GM23248 (cell line): ENCODE results near the gene PTPRT. TPM values are rescaled to one million over a fixed set of nuclear protein-coding genes. Genes with fewer than 3 reads are reported as not detected.

Experiments used
- DNase-seq: peaks from one replicate; pipeline ENCODE4 v3.0.0-alpha.2; 2015
- H2AFZ ChIP-seq: fragments of 200-600 bp; sonication (generic); 2 replicates; pipeline ENCODE4 v1.6.1; 2016; ENCODE audit warnings: antibody characterized with exemption
- H3F3A ChIP-seq: fragments of 200-600 bp; sonication (generic); 2 replicates; pipeline ENCODE4 v1.6.1; 2016; ENCODE audit warnings: mild to moderate bottlenecking, antibody characterized with exemption, mixed run types; ENCODE audit not compliant: insufficient read depth
- H3K27ac ChIP-seq: fragments of 200-600 bp; sonication (generic); 2 replicates; pipeline ENCODE4 v1.5.1; 2016; ENCODE audit warnings: mild to moderate bottlenecking
- H3K27me3 ChIP-seq: fragments of 200-600 bp; sonication (generic); replicated peaks from 2 replicates; pipeline ENCODE4 v1.6.1; 2016; ENCODE audit warnings: mild to moderate bottlenecking; ENCODE audit not compliant: insufficient read depth
- H3K36me3 ChIP-seq: fragments of 200-600 bp; sonication (generic); 2 replicates; pipeline ENCODE4 v1.6.1; 2016; ENCODE audit warnings: low read depth, mild to moderate bottlenecking
- H3K4me1 ChIP-seq: fragments of 200-600 bp; sonication (generic); 2 replicates; pipeline ENCODE4 v1.6.1; 2016; ENCODE audit warnings: mild to moderate bottlenecking; ENCODE audit not compliant: insufficient read depth
- H3K4me2 ChIP-seq: fragments of 200-600 bp; sonication (generic); one replicate; pipeline ENCODE4 v1.6.1; 2016; ENCODE audit warnings: mild to moderate bottlenecking; ENCODE audit not compliant: unreplicated experiment
- H3K4me3 ChIP-seq: fragments of 200-600 bp; sonication (generic); 2 replicates; pipeline ENCODE4 v1.5.1; 2016; ENCODE audit warnings: mild to moderate bottlenecking
- H3K79me2 ChIP-seq: fragments of 200-600 bp; sonication (generic); 2 replicates; pipeline ENCODE4 v1.6.1; 2016; ENCODE audit warnings: mild to moderate bottlenecking; ENCODE audit not compliant: insufficient read depth
- H3K9ac ChIP-seq: fragments of 200-600 bp; sonication (generic); 2 replicates; pipeline ENCODE4 v1.6.1; 2016; ENCODE audit warnings: mild to moderate bottlenecking
- H3K9me2 ChIP-seq: fragments of 200-600 bp; sonication (generic); 2 replicates; pipeline ENCODE4 v1.6.1; 2016; ENCODE audit warnings: mixed run types, mild to moderate bottlenecking, moderate library complexity; ENCODE audit not compliant: insufficient read depth
- H3K9me3 ChIP-seq: fragments of 200-600 bp; sonication (generic); one replicate; pipeline ENCODE4 v1.6.1; 2017; ENCODE audit warnings: low read depth
- H4K20me1 ChIP-seq: fragments of 200-600 bp; sonication (generic); 2 replicates; pipeline ENCODE4 v1.6.0; 2016; ENCODE audit not compliant: insufficient read depth
- EZH2 ChIP-seq: fragments of 200-600 bp; sonication (generic); IDR thresholded peaks from 2 replicates; pipeline ENCODE4 v1.6.1; 2018; ENCODE audit warnings: antibody characterized with exemption, mild to moderate bottlenecking; ENCODE audit not compliant: insufficient read depth, poor library complexity, severe bottlenecking
- EZH2phosphoT487 ChIP-seq: fragments of 200-600 bp; sonication (generic); IDR thresholded peaks from 2 replicates; pipeline ENCODE4 v1.6.1; 2018; ENCODE audit warnings: antibody characterized with exemption, moderate library complexity, mild to moderate bottlenecking, low read depth; ENCODE audit not compliant: insufficient read depth
- WGBS, 2 experiments: methylation state at CpG; one replicate each; pipeline ENCODE4 v1.1.6; 2015 to 2017; ENCODE audit warnings: low lambda C conversion rate in 2 of 2, low coverage in 1 of 2; ENCODE audit errors: missing lambda C conversion rate in 2 of 2; 5-methylcytosine and 5-hydroxymethylcytosine counted together
- in situ Hi-C: fragments of 300-500 bp; cut with MboI; formaldehyde crosslinking; loops from 2 replicates; pipeline ENCODE4 v1.15.0; 2020
- polyA plus RNA-seq: library from polyadenylated mRNA; unstranded; fragments of >200 nt; fragmentation: Nextera tagmentation; extraction: Ambion mirVana; gene quantifications from 2 replicates; pipeline ENCODE4 v1.2.1, GENCODE V29; 2016
- total RNA-seq: library from RNA; depleted of rRNA; stranded (reverse); fragments of >200 nt; shearing (Covaris generic); gene quantifications from 2 replicates; pipeline ENCODE4 v1.2.3, GENCODE V29; 2014

Gene PTPRT
- total and polyA plus RNA-seq, 2 experiments from 2014 or later = not detected

DNA sequence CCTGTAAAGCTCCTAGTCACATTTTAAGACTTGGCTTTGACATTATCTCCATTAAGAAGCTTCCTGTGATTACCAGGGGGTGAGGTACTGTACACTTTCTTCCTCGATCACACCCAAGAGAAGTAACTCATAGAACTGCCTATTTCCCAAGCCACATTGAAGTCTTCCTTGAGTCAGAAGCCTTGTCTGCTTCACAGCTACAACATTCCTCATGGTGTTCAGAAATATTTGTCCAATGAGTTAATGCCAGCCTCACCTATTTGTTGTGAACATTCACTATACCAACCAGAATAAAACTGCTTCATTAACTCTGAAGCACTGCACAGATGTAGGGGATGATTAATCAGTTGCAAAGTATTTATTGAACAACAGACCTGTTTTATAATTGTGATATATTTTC lies 622.3 kb downstream of the PTPRT start:
- H3K9ac ChIP-seq = no peak overlapping the region
- in situ Hi-C loops = no loop called here
- H3K9me2 ChIP-seq = no peaks in the 10 kb centered on the region
- no peak overlapping the region for H3K27ac ChIP-seq
- no peak overlapping the region for H3K4me3 ChIP-seq
- H3F3A ChIP-seq = no peaks in the 10 kb centered on the region
- no peaks in the 10 kb centered on the region for H4K20me1 ChIP-seq
- H3K36me3 ChIP-seq = no peaks in the 10 kb centered on the region
- H3K27me3 ChIP-seq = no peaks in the 10 kb centered on the region
- no peaks in the 10 kb centered on the region for H3K9me3 ChIP-seq
- H3K79me2 ChIP-seq = no peaks in the 10 kb centered on the region
- H3K4me1 ChIP-seq = no peaks in the 10 kb centered on the region
- 29 to 43% methylated on average over 1 of the region's 1 CpG for WGBS, 2 experiments
- TF ChIP-seq EZH2 (no peak), EZH2phosphoT487 (no peak)
- H2AFZ ChIP-seq = no peak overlapping the region
- DNase-seq = no peak
- H3K4me2 ChIP-seq = no peak overlapping the region

DNA sequence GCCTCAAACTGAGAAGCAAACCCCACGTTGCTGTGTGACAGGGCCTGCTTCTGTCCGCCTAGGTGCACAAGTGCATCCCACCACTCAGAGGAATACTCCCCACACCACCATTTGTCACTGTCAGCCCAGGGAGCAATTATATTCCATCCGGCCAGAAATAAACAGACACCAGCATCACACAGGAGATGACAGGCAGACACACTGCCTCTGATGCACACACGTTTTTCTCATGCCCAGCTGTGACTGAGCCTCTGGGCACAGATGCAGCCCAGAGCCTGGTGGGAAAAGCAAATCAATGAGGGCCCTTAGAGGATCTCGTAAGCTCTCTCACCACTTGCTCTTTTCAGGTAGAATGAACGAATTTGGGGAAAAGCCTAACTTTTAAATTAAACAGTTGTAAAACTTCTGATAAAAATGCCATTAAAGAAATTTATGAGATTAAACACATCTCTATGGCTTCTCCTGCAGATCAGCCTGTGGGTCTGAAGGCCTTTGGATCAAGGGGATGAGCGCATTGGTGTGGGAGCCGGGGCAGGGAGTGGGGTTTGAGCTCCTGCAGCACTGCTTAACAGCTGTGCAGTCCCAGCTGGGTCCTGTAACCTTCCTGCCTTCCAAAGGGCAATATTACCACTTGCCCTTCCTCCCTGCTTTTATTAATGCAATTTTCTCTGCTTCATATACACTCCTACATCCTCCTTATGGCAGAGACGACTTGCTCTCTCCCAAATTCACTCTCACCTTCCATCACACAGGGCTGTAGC lies 624.3 kb downstream of the PTPRT start:
- H4K20me1 ChIP-seq = no peaks in the 10 kb centered on the region
- H2AFZ ChIP-seq = no peak overlapping the region
- H3K4me3 ChIP-seq = no peak overlapping the region
- H3K9me2 ChIP-seq = no peaks in the 10 kb centered on the region
- no peaks in the 10 kb centered on the region for H3K27me3 ChIP-seq
- no peaks in the 10 kb centered on the region for H3F3A ChIP-seq
- no peaks in the 10 kb centered on the region for H3K79me2 ChIP-seq
- H3K4me2 ChIP-seq = no peak overlapping the region
- in situ Hi-C loops = no loop called here
- no peak overlapping the region for H3K9ac ChIP-seq
- H3K9me3 ChIP-seq = no peaks in the 10 kb centered on the region
- DNase-seq = no peak
- no peak overlapping the region for H3K27ac ChIP-seq
- no peaks in the 10 kb centered on the region for H3K4me1 ChIP-seq
- no peaks in the 10 kb centered on the region for H3K36me3 ChIP-seq
- TF ChIP-seq EZH2phosphoT487 (no peak), EZH2 (no peak)
- WGBS, 2 experiments = 20% methylated on average over 9 of the region's 9 CpGs

DNA sequence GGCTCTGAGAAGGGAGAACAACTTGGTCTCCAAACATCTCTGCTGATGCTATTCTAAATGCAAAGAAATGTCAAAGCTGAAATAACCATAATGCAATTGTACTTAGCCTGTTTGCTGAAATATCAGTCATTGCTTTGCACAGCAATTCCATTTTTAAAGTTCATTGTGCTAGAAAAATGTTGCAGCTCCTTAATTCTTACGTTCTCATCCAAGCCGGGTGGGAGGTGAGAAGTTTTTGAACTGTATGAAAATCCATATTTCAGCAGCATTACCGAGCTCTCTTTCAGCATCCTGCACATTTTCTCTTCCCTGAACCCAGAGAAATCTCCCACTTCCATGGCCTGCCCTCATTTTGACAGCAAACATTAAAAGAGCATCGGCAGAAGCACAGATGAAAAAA lies 630.0 kb downstream of the PTPRT start:
- Histone ChIP-seq H3K9me2 (no peaks in the 10 kb centered on the region), H3K4me1 (no peaks in the 10 kb centered on the region), H3K36me3 (no peaks in the 10 kb centered on the region), H3K9me3 (no peaks in the 10 kb centered on the region), H3K9ac (no peak overlapping the region), H2AFZ (no peak overlapping the region), H3K4me2 (no peak overlapping the region), H3F3A (no peaks in the 10 kb centered on the region), H3K79me2 (no peaks in the 10 kb centered on the region), H3K4me3 (no peak overlapping the region), H3K27ac (no peak overlapping the region), H3K27me3 (no peaks in the 10 kb centered on the region), H4K20me1 (no peaks in the 10 kb centered on the region)
- in situ Hi-C loops = no loop called here
- TF ChIP-seq EZH2phosphoT487 (no peak), EZH2 (no peak)
- DNase-seq = no peak
- 22 to 32% methylated on average over 4 of the region's 4 CpGs for whole genome bisulfite sequencing, 2 experiments

DNA sequence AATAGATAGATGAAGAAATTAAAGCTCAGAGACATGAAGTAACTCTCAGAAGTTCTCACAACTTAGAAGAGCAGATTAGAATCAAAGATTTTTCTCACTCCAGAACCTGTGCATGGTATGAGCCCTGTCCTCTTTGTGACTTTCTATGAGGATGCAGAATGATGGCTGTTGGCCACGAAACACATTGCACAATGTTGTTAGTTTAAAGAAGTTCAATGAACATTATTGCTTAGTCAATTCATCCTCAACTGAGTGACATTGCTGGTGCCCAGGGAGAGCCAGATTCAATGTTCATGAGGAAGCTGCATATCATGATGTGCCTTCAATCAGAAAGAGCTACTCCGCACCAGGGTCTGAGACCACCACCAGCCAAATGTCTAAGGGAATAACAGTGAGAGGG lies 633.1 kb downstream of the PTPRT start:
- Histone ChIP-seq H3K27me3 (no peaks in the 10 kb centered on the region), H3K4me3 (no peak overlapping the region), H3K27ac (no peak overlapping the region), H3K9ac (no peak overlapping the region), H3K9me3 (no peaks in the 10 kb centered on the region), H3K36me3 (no peaks in the 10 kb centered on the region), H4K20me1 (no peaks in the 10 kb centered on the region), H3K9me2 (no peaks in the 10 kb centered on the region), H2AFZ (no peak overlapping the region), H3F3A (no peaks in the 10 kb centered on the region), H3K79me2 (no peaks in the 10 kb centered on the region), H3K4me1 (no peaks in the 10 kb centered on the region), H3K4me2 (no peak overlapping the region)
- in situ Hi-C loops = no loop called here
- no peak for DNase-seq
- 26 to 37% methylated on average over 2 of the region's 2 CpGs for WGBS, 2 experiments
- no peak for TF ChIP-seq EZH2phosphoT487
- TF ChIP-seq EZH2 = no peak

DNA sequence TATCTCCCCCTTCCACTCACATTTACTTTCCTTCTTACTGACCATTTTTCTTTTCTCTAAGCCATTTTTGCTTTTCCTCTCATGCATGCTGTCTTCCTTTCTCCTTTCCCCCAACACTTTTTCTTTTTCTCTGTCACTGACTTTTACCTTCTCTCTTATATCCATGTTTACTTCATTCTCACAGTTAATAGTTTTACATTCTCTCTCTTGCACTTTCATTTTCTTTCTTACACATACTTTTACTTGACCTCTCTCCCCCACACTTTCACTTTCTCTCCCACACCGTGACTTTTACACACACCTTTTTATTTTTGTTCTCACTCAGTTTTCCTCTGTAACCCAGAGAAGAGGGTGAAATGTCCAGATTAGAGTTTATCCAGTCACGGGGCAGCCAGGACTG lies 636.3 kb downstream of the PTPRT start:
- 13% methylated on average over 2 of the region's 2 CpGs for WGBS, 2 experiments
- no peak for DNase-seq
- Histone ChIP-seq H3F3A (no peaks in the 10 kb centered on the region), H3K4me3 (no peak overlapping the region), H3K27me3 (no peaks in the 10 kb centered on the region), H3K79me2 (no peaks in the 10 kb centered on the region), H3K9ac (no peak overlapping the region), H3K4me1 (no peaks in the 10 kb centered on the region), H3K9me2 (no peaks in the 10 kb centered on the region), H3K27ac (no peak overlapping the region), H3K4me2 (no peak overlapping the region), H2AFZ (no peak overlapping the region), H3K36me3 (no peaks in the 10 kb centered on the region), H3K9me3 (no peaks in the 10 kb centered on the region), H4K20me1 (no peaks in the 10 kb centered on the region)
- in situ Hi-C loops = no loop called here
- TF ChIP-seq EZH2phosphoT487 (no peak), EZH2 (no peak)
